GM23248 (cell line): Measurements from ENCODE around the gene ST3GAL2. TPM values are rescaled to one million over a fixed set of nuclear protein-coding genes. Genes with fewer than 3 reads are reported as not detected.

Experiments
- DNase-seq: peaks from one replicate; pipeline ENCODE4 v3.0.0-alpha.2; 2015
- H2AFZ ChIP-seq: fragments of 200-600 bp; sonication (generic); 2 replicates; pipeline ENCODE4 v1.6.1; 2016; ENCODE audit warnings: antibody characterized with exemption
- H3F3A ChIP-seq: fragments of 200-600 bp; sonication (generic); 2 replicates; pipeline ENCODE4 v1.6.1; 2016; ENCODE audit warnings: mild to moderate bottlenecking, antibody characterized with exemption, mixed run types; ENCODE audit not compliant: insufficient read depth
- H3K27ac ChIP-seq: fragments of 200-600 bp; sonication (generic); 2 replicates; pipeline ENCODE4 v1.5.1; 2016; ENCODE audit warnings: mild to moderate bottlenecking
- H3K27me3 ChIP-seq: fragments of 200-600 bp; sonication (generic); replicated peaks from 2 replicates; pipeline ENCODE4 v1.6.1; 2016; ENCODE audit warnings: mild to moderate bottlenecking; ENCODE audit not compliant: insufficient read depth
- H3K36me3 ChIP-seq: fragments of 200-600 bp; sonication (generic); 2 replicates; pipeline ENCODE4 v1.6.1; 2016; ENCODE audit warnings: low read depth, mild to moderate bottlenecking
- H3K4me1 ChIP-seq: fragments of 200-600 bp; sonication (generic); 2 replicates; pipeline ENCODE4 v1.6.1; 2016; ENCODE audit warnings: mild to moderate bottlenecking; ENCODE audit not compliant: insufficient read depth
- H3K4me2 ChIP-seq: fragments of 200-600 bp; sonication (generic); one replicate; pipeline ENCODE4 v1.6.1; 2016; ENCODE audit warnings: mild to moderate bottlenecking; ENCODE audit not compliant: unreplicated experiment
- H3K4me3 ChIP-seq: fragments of 200-600 bp; sonication (generic); 2 replicates; pipeline ENCODE4 v1.5.1; 2016; ENCODE audit warnings: mild to moderate bottlenecking
- H3K79me2 ChIP-seq: fragments of 200-600 bp; sonication (generic); 2 replicates; pipeline ENCODE4 v1.6.1; 2016; ENCODE audit warnings: mild to moderate bottlenecking; ENCODE audit not compliant: insufficient read depth
- H3K9ac ChIP-seq: fragments of 200-600 bp; sonication (generic); 2 replicates; pipeline ENCODE4 v1.6.1; 2016; ENCODE audit warnings: mild to moderate bottlenecking
- H3K9me2 ChIP-seq: fragments of 200-600 bp; sonication (generic); 2 replicates; pipeline ENCODE4 v1.6.1; 2016; ENCODE audit warnings: mixed run types, mild to moderate bottlenecking, moderate library complexity; ENCODE audit not compliant: insufficient read depth
- H3K9me3 ChIP-seq: fragments of 200-600 bp; sonication (generic); one replicate; pipeline ENCODE4 v1.6.1; 2017; ENCODE audit warnings: low read depth
- H4K20me1 ChIP-seq: fragments of 200-600 bp; sonication (generic); 2 replicates; pipeline ENCODE4 v1.6.0; 2016; ENCODE audit not compliant: insufficient read depth
- EZH2 ChIP-seq: fragments of 200-600 bp; sonication (generic); IDR thresholded peaks from 2 replicates; pipeline ENCODE4 v1.6.1; 2018; ENCODE audit warnings: antibody characterized with exemption, mild to moderate bottlenecking; ENCODE audit not compliant: insufficient read depth, poor library complexity, severe bottlenecking
- EZH2phosphoT487 ChIP-seq: fragments of 200-600 bp; sonication (generic); IDR thresholded peaks from 2 replicates; pipeline ENCODE4 v1.6.1; 2018; ENCODE audit warnings: antibody characterized with exemption, moderate library complexity, mild to moderate bottlenecking, low read depth; ENCODE audit not compliant: insufficient read depth
- WGBS, 2 experiments: methylation state at CpG; one replicate each; pipeline ENCODE4 v1.1.6; 2015 to 2017; ENCODE audit warnings: low lambda C conversion rate in 2 of 2, low coverage in 1 of 2; ENCODE audit errors: missing lambda C conversion rate in 2 of 2; 5-methylcytosine and 5-hydroxymethylcytosine counted together
- in situ Hi-C: fragments of 300-500 bp; cut with MboI; formaldehyde crosslinking; loops from 2 replicates; pipeline ENCODE4 v1.15.0; 2020
- polyA plus RNA-seq: library from polyadenylated mRNA; unstranded; fragments of >200 nt; fragmentation: Nextera tagmentation; extraction: Ambion mirVana; gene quantifications from 2 replicates; pipeline ENCODE4 v1.2.1, GENCODE V29; 2016
- total RNA-seq: library from RNA; depleted of rRNA; stranded (reverse); fragments of >200 nt; shearing (Covaris generic); gene quantifications from 2 replicates; pipeline ENCODE4 v1.2.3, GENCODE V29; 2014

Gene ST3GAL2
- total and polyA plus RNA-seq, 2 experiments from 2014 or later, result 10.8 to 32.5 TPM

DNA sequence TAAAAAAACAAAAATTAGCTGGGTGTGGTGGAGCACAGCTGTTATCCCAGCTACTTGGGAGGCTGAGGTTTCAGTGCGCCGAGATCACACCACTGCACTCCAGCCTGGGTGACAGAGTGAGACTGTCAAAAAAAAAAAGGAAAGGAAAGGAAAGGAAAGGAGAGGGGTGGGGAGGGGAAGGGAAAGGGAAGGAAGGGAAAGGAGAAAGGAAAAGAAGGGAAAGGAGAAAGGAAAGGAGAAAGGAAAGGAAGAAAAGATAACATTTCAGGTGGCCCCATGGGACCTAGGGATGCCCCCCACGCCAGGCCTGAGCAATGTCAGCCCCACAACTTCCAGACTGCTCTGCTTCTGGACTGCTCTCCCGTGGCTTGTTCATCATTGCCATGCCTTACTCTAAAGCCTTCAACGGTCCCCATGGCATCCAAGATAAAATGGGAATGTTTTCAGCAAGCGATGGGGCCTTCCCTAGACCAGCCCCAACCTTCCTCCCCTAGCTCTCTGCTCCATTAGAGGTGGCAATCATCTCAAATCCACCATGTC lies 55.4 kb downstream of the ST3GAL2 start:
- no peaks in the 10 kb centered on the region for H3K27me3 ChIP-seq
- H3K4me2 ChIP-seq, result no peak overlapping the region
- TF ChIP-seq EZH2 (no peak), EZH2phosphoT487 (no peak)
- no peak overlapping the region for H2AFZ ChIP-seq
- in situ Hi-C loops, result loop anchor here (25.0 kb wide), 1 partner anchor 379 kb away; no protein-coding TSS in a partner anchor
- peaks cover 8% of the 10 kb centered on the region; the same call in 1 of the 2 replicates for H3K4me1 ChIP-seq
- 83 to 87% methylated on average over 6 of the region's 6 CpGs for WGBS, 2 experiments
- H3K36me3 ChIP-seq, result peaks cover 4% of the 10 kb centered on the region; the same call in 1 of the 2 replicates
- H3F3A ChIP-seq, result 0 out of 2 replicates have a peak, but pooled peaks cover 7% of the 10 kb centered on the region
- no peak for DNase-seq
- no peak overlapping the region for H3K4me3 ChIP-seq
- no peak overlapping the region for H3K9ac ChIP-seq
- no peaks in the 10 kb centered on the region for H4K20me1 ChIP-seq
- no peaks in the 10 kb centered on the region for H3K9me2 ChIP-seq
- peaks cover 18% of the 10 kb centered on the region for H3K79me2 ChIP-seq
- no peak overlapping the region for H3K27ac ChIP-seq
- no peaks in the 10 kb centered on the region for H3K9me3 ChIP-seq

DNA sequence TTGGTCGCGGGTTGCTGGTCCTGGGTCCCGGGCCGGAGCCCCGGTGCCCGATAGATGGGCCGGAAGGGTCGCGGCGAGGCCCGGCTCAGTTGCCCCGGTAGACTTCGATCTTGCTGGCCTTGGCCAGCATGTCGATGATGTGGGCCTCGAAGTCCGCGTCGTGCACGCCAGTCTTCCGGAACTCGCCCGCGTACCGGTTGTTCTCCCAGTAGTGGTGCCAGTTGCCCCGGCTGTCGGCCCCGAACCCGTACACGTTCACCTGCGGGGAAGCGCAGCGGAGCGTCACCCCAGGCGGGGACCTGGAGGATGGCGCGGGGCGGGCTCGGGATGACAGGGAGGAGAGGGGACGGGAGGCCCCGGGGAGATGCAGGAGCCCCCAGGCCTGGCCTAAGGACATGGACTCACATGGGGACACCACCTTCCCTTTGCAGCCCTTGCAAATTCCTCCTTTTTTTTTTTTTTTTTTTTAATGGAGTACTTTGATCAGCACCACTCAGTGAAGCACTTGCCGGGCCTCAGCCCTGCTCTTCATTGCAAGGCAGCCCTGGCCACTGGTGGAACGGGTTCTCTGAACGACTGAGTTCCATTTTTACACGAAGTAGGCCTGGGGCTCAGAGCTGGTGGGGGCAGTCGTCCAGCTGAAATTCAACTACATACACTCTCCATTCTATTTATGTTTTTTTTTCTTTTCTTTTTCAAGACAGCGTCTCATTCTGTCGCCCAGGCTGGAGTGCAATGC lies 57.1 kb downstream of the ST3GAL2 start:
- no peaks in the 10 kb centered on the region for H3K9me3 ChIP-seq
- peak overlapping the region; percentile 62 for H3K4me2 ChIP-seq
- no peaks in the 10 kb centered on the region for H3K36me3 ChIP-seq
- H3K27me3 ChIP-seq, result no peaks in the 10 kb centered on the region
- peak overlapping the region; percentile 83 for H3K9ac ChIP-seq
- H3F3A ChIP-seq, result 0 out of 2 replicates have a peak, but pooled peaks cover 7% of the 10 kb centered on the region
- H2AFZ ChIP-seq, result peak overlapping the region; percentile 74
- H4K20me1 ChIP-seq, result no peaks in the 10 kb centered on the region
- no peak for DNase-seq
- no peak for TF ChIP-seq EZH2phosphoT487
- TF ChIP-seq EZH2, result no peak
- H3K27ac ChIP-seq, result 0 out of 2 replicates have a peak overlapping the region, but pooled peaks have one; percentile 78
- in situ Hi-C loops, result loop anchor here (25.0 kb wide), 1 partner anchor 381 kb away; no protein-coding TSS in a partner anchor
- peaks cover 8% of the 10 kb centered on the region; the same call in 1 of the 2 replicates for H3K4me1 ChIP-seq
- peaks cover 25% of the 10 kb centered on the region for H3K79me2 ChIP-seq
- H3K4me3 ChIP-seq, result peak overlapping the region; percentile 92
- WGBS, 2 experiments, result 20 to 21% methylated on average over 45 to 47 of the region's 47 CpGs
- H3K9me2 ChIP-seq, result no peaks in the 10 kb centered on the region

DNA sequence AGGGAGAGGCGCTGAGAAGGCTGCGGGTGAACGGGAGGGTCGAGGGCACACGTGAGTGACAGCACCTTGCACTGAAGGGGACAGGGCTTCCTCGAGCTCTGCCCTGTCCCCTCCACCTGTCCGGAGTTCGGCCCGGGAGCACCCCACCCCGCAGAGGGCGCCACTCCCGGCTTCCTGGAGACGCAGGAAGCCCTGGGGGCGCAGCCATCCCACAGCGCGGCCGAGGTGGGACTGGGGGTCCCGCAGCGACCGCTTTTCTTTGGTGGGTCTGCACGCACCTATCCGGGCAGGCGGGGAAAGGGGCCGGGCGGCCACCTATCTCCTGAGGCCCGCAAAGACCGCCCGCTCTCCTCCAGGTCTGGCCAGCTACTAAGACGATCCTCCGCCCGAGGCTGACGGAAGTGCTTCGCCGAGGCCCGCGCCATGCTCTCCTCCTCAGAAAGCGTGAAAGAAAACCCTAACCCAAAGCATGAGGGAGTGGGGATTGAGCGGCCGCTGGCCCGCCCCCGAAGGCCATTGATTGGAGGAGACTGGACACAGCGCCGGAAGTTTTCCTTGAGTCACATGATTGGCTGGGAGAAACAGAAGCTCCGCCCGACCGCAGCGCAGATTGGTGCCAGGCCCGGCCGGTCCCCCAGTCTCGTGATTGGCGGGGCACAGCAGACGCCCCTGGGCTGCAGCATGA lies 57.8 kb downstream of the ST3GAL2 start:
- H3K27me3 ChIP-seq, result no peaks in the 10 kb centered on the region
- no peaks in the 10 kb centered on the region for H4K20me1 ChIP-seq
- in situ Hi-C loops, result loop anchor here (25.0 kb wide), 1 partner anchor 381 kb away; no protein-coding TSS in a partner anchor
- H3K4me3 ChIP-seq, result peak overlapping the region; percentile 92
- 0 to 1% methylated on average over 35 to 43 of the region's 52 CpGs for WGBS, 2 experiments
- H3K9me3 ChIP-seq, result no peaks in the 10 kb centered on the region
- peak overlapping the region; percentile 74 for H2AFZ ChIP-seq
- H3K4me2 ChIP-seq, result peak overlapping the region; percentile 98
- H3F3A ChIP-seq, result peaks cover 14% of the 10 kb centered on the region; the same call in 1 of the 2 replicates
- no peaks in the 10 kb centered on the region for H3K9me2 ChIP-seq
- peak overlapping the region; percentile 83 for H3K9ac ChIP-seq
- peaks cover 25% of the 10 kb centered on the region for H3K79me2 ChIP-seq
- peak; percentile 99 for DNase-seq
- peaks cover 8% of the 10 kb centered on the region; the same call in 1 of the 2 replicates for H3K4me1 ChIP-seq
- TF ChIP-seq EZH2phosphoT487, result no peak
- TF ChIP-seq EZH2, result no peak
- H3K27ac ChIP-seq, result peak overlapping the region; percentile 78
- H3K36me3 ChIP-seq, result peaks cover 6% of the 10 kb centered on the region; the same call in 1 of the 2 replicates
